ENCODE measurements around the gene FUT3. TPM values are rescaled to one million over a fixed set of nuclear protein-coding genes. Genes with fewer than 3 reads are reported as not detected.

Gene FUT3
- polyA plus RNA-seq, 1 donor (not counting 4 experiments of a cell fraction or from before 2014, with no cell fraction given) = 2.9 TPM

GRCh38 chr19:5808120-5808816 is 43.0 kb downstream of the FUT3 start:
- H3K27ac ChIP-seq (ENCODE audit: control insufficient read depth, insufficient read depth, low read length) = no peak overlapping the region
- no peak for FAIRE-seq
- no peak overlapping the region for H3K4me2 ChIP-seq (ENCODE audit: control insufficient read depth, extremely low read depth, insufficient read depth, low read depth, low read length)
- H4K20me1 ChIP-seq (ENCODE audit: control insufficient read depth, extremely low read depth, insufficient read depth, low read length) = peaks cover 2% of the 10 kb centered on the region
- DNase-seq (ENCODE audit: low read depth, low spot score) = no peak
- no peaks in the 10 kb centered on the region for H3K79me2 ChIP-seq (ENCODE audit: control insufficient read depth, insufficient read depth, low read length)
- no peaks in the 10 kb centered on the region for H3K9me3 ChIP-seq (ENCODE audit: control insufficient read depth, low read depth, low read length)
- H3K9ac ChIP-seq (ENCODE audit: control insufficient read depth, extremely low read depth, insufficient read depth, low read length) = no peak overlapping the region
- no peak overlapping the region for H2AFZ ChIP-seq (ENCODE audit: control insufficient read depth, low read length)
- H3K36me3 ChIP-seq (ENCODE audit: control insufficient read depth in 2 of 2, extremely low read depth in 1 of 2, insufficient read depth in 2 of 2, low read length in 2 of 2) = no peaks in the 10 kb centered on the region
- H3K9me1 ChIP-seq (ENCODE audit: control insufficient read depth, extremely low read depth, insufficient read depth, low read length) = no peaks in the 10 kb centered on the region
- peaks cover 27% of the 10 kb centered on the region for H3K27me3 ChIP-seq (ENCODE audit: control insufficient read depth, extremely low read depth, insufficient read depth, low read length)
- dilution Hi-C loops (cut with MboI; ENCODE audit: extremely low pct_ligation_motif_present, low sequenced_read_pairs) = no loop called here
- H3K4me1 ChIP-seq (ENCODE audit: control insufficient read depth, extremely low read depth, insufficient read depth, low read length) = peaks cover 6% of the 10 kb centered on the region
- TF ChIP-seq EZH2 (IDR thresholded peaks at IDR 0.05; ENCODE audit: low read length) (no peak), CTCF (optimal IDR thresholded peaks at IDR 0.05 in 1 of 3, IDR thresholded peaks at IDR 0.05 in 1 of 3, conservative IDR thresholded peaks at IDR 0.05 in 1 of 3; ENCODE audit: extremely low read depth in 1 of 3, insufficient read depth in 2 of 3, low read length in 3 of 3) (no peak)
- H3K4me3 ChIP-seq (ENCODE audit: control insufficient read depth in 2 of 3, extremely low read depth in 1 of 3, insufficient read depth in 2 of 3, low read depth in 1 of 3, low read length in 3 of 3) = no peak overlapping the region

- FAIRE-seq = no peak
- Histone ChIP-seq H4K20me1 (ENCODE audit: control insufficient read depth, extremely low read depth, insufficient read depth, low read length) (peaks cover 2% of the 10 kb centered on the region), H3K4me2 (ENCODE audit: control insufficient read depth, extremely low read depth, insufficient read depth, low read depth, low read length) (no peak overlapping the region), H3K9ac (ENCODE audit: control insufficient read depth, extremely low read depth, insufficient read depth, low read length) (no peak overlapping the region), H3K9me1 (ENCODE audit: control insufficient read depth, extremely low read depth, insufficient read depth, low read length) (no peaks in the 10 kb centered on the region), H3K4me1 (ENCODE audit: control insufficient read depth, extremely low read depth, insufficient read depth, low read length) (peaks cover 7% of the 10 kb centered on the region), H3K9me3 (ENCODE audit: control insufficient read depth, low read depth, low read length) (no peaks in the 10 kb centered on the region), H3K4me3 (ENCODE audit: control insufficient read depth in 2 of 3, extremely low read depth in 1 of 3, insufficient read depth in 2 of 3, low read depth in 1 of 3, low read length in 3 of 3) (no peak overlapping the region), H3K79me2 (ENCODE audit: control insufficient read depth, insufficient read depth, low read length) (no peaks in the 10 kb centered on the region), H2AFZ (ENCODE audit: control insufficient read depth, low read length) (no peak overlapping the region), H3K27ac (ENCODE audit: control insufficient read depth, insufficient read depth, low read length) (no peak overlapping the region), H3K36me3 (ENCODE audit: control insufficient read depth in 2 of 2, extremely low read depth in 1 of 2, insufficient read depth in 2 of 2, low read length in 2 of 2) (no peaks in the 10 kb centered on the region), H3K27me3 (ENCODE audit: control insufficient read depth, extremely low read depth, insufficient read depth, low read length) (peaks cover 27% of the 10 kb centered on the region)
- DNase-seq (ENCODE audit: low read depth, low spot score) = no peak
- dilution Hi-C loops (cut with MboI; ENCODE audit: extremely low pct_ligation_motif_present, low sequenced_read_pairs) = no loop called here
- no peak for TF ChIP-seq CTCF (optimal IDR thresholded peaks at IDR 0.05 in 1 of 3, IDR thresholded peaks at IDR 0.05 in 1 of 3, conservative IDR thresholded peaks at IDR 0.05 in 1 of 3; ENCODE audit: extremely low read depth in 1 of 3, insufficient read depth in 2 of 3, low read length in 3 of 3)
- TF ChIP-seq EZH2 (IDR thresholded peaks at IDR 0.05; ENCODE audit: low read length) = no peak
Observed at GRCh38 chr19:5806905-5807304, 44.3 kb downstream of the FUT3 start.

Measured in keratinocyte (primary cell).